ENCODE measurements around the gene PRKCH. TPM values are rescaled to one million over a fixed set of nuclear protein-coding genes. Genes with fewer than 3 reads are reported as not detected.

PRKCH gene
- polyA plus RNA-seq, 2 of the 4 experiments (the other 2 are of a cell fraction): 10.0 to 10.2 TPM

GRCh38 chr14:61287196-61287595 is 34.2 kb upstream of the PRKCH start:
- POLR2A ChIA-PET: no interaction called here
- no peak for DNase-seq (ENCODE audit: low read depth in 1 of 2, low spot score in 1 of 2)
- H3K4me1 ChIP-seq: peaks cover 20% of the 10 kb centered on the region
- ATAC-seq: no peak
- CTCF ChIA-PET: interaction anchor here (0.6 to 9.7 kb wide), 6 partner anchors 9 to 1103 kb away, joined by 3 to 97 read pairs (median 8); no protein-coding TSS in a partner anchor
- H3K4me3 ChIP-seq: no peak overlapping the region
- no peaks in the 10 kb centered on the region for H3K9me3 ChIP-seq
- WGBS (ENCODE audit: missing lambda C conversion rate): 80% methylated on average over 7 of the region's 7 CpGs
- TF ChIP-seq ZSCAN20 (CRISPR knock-in tag; IDR thresholded peaks at IDR 0.05) (no peak), HOXB13 (CRISPR knock-in tag; IDR thresholded peaks at IDR 0.05; ENCODE audit: low read depth) (no peak), MYC (IDR thresholded peaks at IDR 0.05; ENCODE audit: borderline replicate concordance, low read length) (no peak), ZNF302 (CRISPR knock-in tag; IDR thresholded peaks at IDR 0.05) (no peak), RCOR1 (IDR thresholded peaks at IDR 0.05; ENCODE audit: low read depth, low read length) (no peak), RNF2 (IDR thresholded peaks at IDR 0.05; ENCODE audit: borderline replicate concordance, low read depth) (no peak), E2F6 (IDR thresholded peaks at IDR 0.05; ENCODE audit: borderline replicate concordance, low read depth) (no peak), KDM1A (IDR thresholded peaks at IDR 0.05; ENCODE audit: low read depth) (no peak), BCL3 (IDR thresholded peaks at IDR 0.05) (no peak), RARB (CRISPR knock-in tag; IDR thresholded peaks at IDR 0.05) (no peak), TP53 (CRISPR knock-in tag; IDR thresholded peaks at IDR 0.05) (no peak), CBX2 (IDR thresholded peaks at IDR 0.05; ENCODE audit: borderline replicate concordance, low read depth) (no peak), HOXA7 (CRISPR knock-in tag; IDR thresholded peaks at IDR 0.05) (no peak), GATA3 (IDR thresholded peaks at IDR 0.05; ENCODE audit: borderline replicate concordance) (no peak), ATOH8 (CRISPR knock-in tag; IDR thresholded peaks at IDR 0.05; ENCODE audit: low read depth) (no peak)
- H3K27ac ChIP-seq: no peak overlapping the region
- no peak overlapping the region for H3K4me2 ChIP-seq
- FAIRE-seq: no peak

GRCh38 chr14:61288228-61288627 is 33.2 kb upstream of the PRKCH start:
- no peak for TF ChIP-seq CTCF (IDR thresholded peaks at IDR 0.05)
- no peak for TF ChIP-seq CBX2 (IDR thresholded peaks at IDR 0.05; ENCODE audit: borderline replicate concordance, low read depth)
- no peak for TF ChIP-seq HOXA7 (CRISPR knock-in tag; IDR thresholded peaks at IDR 0.05)
- no peak for TF ChIP-seq ZNF302 (CRISPR knock-in tag; IDR thresholded peaks at IDR 0.05)
- TF ChIP-seq NPAS2 (CRISPR knock-in tag; IDR thresholded peaks at IDR 0.05; ENCODE audit: borderline replicate concordance): no peak
- no peak for TF ChIP-seq BHLHE40 (IDR thresholded peaks at IDR 0.05; ENCODE audit: low read depth, low read length)
- no peak for TF ChIP-seq ATOH8 (CRISPR knock-in tag; IDR thresholded peaks at IDR 0.05; ENCODE audit: low read depth)
- TF ChIP-seq POLR2AphosphoS2 (conservative IDR thresholded peaks at IDR 0.05; ENCODE audit: low read length): no peak
- TF ChIP-seq TP53 (CRISPR knock-in tag; IDR thresholded peaks at IDR 0.05): no peak
- no peak for TF ChIP-seq PBX3 (IDR thresholded peaks at IDR 0.05)
- H3K4me1 ChIP-seq: peaks cover 20% of the 10 kb centered on the region
- H3K9me3 ChIP-seq: no peaks in the 10 kb centered on the region
- H3K4me3 ChIP-seq: no peak overlapping the region
- FAIRE-seq (no peak), ATAC-seq (no peak), DNase-seq (ENCODE audit: low read depth in 1 of 2, low spot score in 1 of 2) (no peak)
- ChIA-PET CTCF (interaction anchor here (0.7 to 2.8 kb wide), 8 partner anchors 8 to 663 kb away, joined by 3 to 15 read pairs (median 4); partner anchors contain the start of gene TMEM30B), POLR2A (no interaction called here)
- no peak overlapping the region for H3K4me2 ChIP-seq
- WGBS (ENCODE audit: missing lambda C conversion rate): 45% methylated on average over 4 of the region's 4 CpGs
- H3K27ac ChIP-seq: no peak overlapping the region

All from A549 (cell line).